Cerebellar cortex (tissue), 1 donor: ENCODE results near the gene NUDT3.
"Not testable (repeated sequence)": the region's sequence is repeated elsewhere in the genome, so short reads cannot be mapped to it uniquely, and the experiment has no call there.

Experiments used
- DNase-seq: peaks from one replicate; pipeline ENCODE4 v3.0.0-alpha.2; 2015; ENCODE audit warnings: low spot score

The NUDT3 gene

DNA sequence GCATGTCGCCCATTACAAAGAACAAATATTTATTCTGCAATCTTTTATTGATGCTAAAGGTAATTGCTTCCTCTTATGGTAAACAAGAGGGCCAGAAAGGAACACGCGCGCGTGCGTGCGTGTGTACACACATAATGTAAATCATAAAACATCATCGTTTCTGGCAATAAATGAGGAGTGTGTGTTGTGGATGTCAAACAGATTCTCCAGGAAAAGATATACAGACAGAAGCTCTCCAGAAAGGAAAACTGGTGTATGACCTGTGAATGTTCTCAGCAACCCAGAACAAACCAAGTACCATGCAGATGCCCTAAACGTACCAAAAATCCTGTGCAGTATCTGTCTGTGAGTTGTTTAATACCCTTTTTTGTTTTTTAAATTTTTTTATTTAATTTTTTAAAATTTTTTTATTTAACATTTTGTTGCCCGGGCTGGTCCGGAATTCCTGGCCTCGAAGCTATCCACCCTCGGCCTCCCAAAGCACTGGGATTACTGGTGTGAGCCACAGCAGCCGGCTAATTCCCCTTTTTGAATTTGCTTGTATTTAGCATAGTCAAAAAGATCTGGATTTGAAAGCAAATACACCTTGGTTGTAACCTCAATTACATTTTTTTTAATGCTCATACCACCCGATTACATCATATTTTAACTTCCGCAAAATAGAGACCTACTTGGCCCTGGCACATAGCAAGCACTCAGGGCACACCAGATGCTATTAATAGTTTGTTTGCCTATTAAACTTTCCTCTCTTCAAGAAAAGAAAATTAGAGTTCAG lies 909 bp upstream of the NUDT3 start:
- DNase-seq: no peak

DNA sequence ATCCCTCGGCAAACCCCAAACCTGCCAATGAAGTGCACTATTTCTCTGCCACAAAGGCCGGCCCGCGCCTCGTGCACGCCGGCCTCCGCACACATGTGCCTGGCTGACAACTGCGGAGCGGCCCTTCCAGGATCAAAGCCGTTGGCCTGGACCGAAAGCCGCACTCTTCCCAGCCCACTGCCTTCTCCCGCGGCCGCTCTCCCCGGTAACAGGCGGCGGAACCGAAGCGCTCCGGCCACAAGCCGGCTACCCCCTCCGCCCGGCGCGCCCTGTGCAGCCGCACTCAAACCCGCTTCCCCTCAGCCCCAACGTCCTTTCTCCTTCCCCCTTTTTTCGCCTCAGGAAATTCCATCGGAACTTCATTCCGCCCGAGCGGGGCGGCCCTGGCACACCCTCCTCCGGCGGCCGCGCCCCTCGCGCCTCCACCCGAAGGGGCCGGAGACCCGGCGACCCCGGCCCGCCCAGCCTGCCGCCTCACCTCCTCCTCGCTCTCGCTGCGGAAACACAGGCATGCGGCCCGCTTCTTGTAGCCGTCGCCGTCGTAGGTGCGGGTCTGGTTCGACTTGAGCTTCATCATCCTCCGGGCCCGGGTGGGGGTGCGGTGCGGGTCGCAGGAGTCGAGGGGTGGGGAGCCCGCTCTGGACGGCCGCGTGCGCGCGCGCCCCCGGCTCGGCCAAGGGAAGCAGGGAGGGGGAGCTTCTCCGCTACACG lies 528 bp downstream of the NUDT3 start:
- peak; percentile 66 for DNase-seq

- DNase-seq: no peak
Measured at GRCh38 chr6:34391473-34391785, 1.0 kb downstream of the NUDT3 start.

GRCh38 chr6:34390531-34391472 lies 1.7 kb downstream of the NUDT3 start:
- DNase-seq: peak; percentile 49

GRCh38 chr6:34389034-34389433 lies 3.4 kb downstream of the NUDT3 start:
- DNase-seq: no peak

- DNase-seq: no peak
Measured at GRCh38 chr6:34388421-34388820, 4.0 kb downstream of the NUDT3 start.

GRCh38 chr6:34386316-34387137 lies 5.9 kb downstream of the NUDT3 start:
- DNase-seq: no peak

- DNase-seq: no peak
Measured at GRCh38 chr6:34385793-34386195, 6.7 kb downstream of the NUDT3 start.

DNA sequence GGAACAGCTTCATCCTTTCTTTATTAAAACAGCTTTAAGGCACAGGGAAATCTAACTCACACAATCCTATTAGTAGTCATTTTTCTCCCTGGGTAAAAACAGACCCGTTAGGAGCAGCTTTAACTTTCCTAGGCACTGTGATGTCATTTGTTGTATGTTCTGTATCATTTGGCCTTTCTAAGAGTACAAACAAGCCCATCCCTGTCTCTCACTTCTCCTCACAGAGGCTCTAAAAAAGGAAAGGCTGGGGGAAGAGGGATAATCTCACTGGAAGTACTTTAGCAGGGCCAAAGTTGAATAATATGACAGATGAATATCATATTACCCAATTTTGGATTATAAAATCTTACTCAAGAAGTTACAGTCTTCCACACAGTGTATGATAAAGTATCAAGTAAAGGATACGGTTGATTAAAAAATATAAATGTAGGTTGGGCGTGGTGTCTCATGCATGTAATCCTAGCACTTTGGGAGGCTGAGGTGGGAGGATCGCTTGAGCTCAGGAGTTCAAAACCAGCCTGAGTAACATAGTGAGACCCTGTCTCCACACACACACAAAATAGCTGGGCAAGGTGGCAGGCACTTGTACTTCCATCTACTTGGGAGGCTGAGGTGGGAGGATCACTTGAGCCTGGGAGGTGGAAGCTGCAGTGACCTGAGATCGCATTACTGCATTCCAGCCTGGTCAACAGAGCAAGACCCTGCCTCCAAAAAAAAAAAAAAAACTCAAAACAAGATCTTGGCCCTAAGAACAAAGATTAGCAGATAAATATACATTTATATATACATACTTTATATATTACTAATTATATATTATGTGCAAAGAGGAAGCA lies 7.9 kb downstream of the NUDT3 start:
- no peak for DNase-seq

DNA sequence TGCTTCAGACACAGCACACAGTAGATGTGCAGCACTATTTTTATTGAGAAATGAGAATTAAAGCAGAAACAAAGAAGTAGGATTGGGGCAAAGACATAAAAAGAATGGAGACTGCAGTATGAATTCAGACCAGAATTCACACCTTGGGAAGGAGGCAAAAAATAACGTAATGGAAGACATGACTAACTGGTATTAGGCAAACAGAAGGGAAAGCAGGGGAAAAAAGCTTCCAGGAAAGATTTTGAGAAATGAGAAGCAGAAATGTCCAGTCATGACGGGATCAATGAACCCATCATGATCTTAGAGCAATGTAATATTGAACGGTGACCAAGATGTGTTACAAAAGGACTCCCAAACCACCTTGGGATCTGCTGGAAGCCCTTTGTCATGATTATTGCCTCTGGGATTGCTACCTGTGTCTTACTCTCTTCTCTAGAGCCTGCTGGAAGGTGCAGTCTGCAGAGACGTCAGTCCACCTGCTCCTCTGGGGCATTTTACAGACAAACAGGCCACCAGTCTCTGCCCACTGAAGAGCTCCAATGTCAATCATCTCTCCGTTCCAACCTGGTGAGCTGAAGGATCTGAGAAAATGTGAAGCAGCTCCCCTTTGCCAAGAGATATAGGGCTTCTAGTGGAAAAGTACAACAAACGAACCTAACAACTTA lies 8.7 kb downstream of the NUDT3 start:
- DNase-seq: no peak

GRCh38 chr6:34383161-34383631 lies 9.3 kb downstream of the NUDT3 start:
- no peak for DNase-seq

DNA sequence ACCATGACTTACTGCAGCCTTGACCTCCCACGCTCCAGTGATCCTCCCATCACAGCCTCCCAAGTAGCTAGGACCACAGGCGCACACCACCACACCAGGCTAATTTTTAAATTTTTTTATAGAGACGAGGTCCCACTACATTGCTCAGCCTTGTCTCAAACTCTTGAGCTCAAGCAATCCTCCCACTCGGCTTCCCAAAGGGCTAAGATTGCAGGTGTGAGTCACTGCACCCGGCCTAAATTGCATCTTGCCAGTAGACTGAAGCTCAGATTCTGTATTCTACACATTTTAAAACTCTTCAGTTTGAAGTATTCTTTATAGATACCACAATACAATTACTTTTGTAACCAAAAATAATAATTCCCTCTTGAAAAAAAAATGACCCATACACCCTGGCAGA lies 11.4 kb downstream of the NUDT3 start:
- no peak for DNase-seq

GRCh38 chr6:34378470-34378869 lies 14.0 kb downstream of the NUDT3 start:
- no peak for DNase-seq

DNA sequence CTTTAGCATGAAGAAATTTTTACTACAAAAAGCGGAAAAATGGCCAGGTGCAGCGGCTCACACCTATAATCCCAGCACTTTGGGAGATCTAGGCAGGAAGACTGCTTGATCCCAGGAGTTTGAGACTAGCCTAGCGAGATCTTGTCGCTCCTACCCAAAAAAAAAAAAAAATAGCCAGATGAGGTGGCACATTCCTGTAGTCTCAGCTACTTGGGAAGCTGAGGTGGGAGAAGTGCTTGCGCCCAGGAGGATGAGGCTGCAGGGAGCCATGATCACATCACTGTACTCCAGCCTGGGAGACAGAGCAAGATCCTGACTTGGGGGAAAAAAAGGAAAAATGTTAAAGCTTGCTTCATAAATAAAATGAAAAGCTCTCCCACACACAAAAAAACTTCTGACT lies 14.5 kb downstream of the NUDT3 start:
- no peak for DNase-seq

DNA sequence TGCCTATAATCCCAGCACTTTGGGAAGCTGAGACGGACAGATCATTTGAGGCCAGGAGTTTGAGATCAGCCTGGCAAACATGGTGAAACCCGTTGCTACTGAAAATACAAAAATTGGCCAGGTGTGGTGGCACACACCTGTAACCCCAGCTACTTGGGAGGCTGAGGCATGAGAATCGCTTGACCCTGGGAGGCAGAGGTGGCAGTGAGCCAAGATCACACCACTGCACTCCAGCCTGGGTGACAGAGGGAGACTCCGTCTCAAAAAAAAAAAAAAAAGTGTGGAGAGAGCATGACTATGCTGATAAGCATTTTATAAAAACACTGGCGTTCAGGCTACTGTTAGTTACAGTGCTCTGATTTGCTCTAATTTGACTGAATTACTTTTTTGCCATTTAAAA lies 14.9 kb downstream of the NUDT3 start:
- not testable (repeated sequence) for DNase-seq

- DNase-seq: no peak
Measured at GRCh38 chr6:34375833-34376232, 16.6 kb downstream of the NUDT3 start.

GRCh38 chr6:34374508-34374907 lies 18.0 kb downstream of the NUDT3 start:
- no peak for DNase-seq

DNA sequence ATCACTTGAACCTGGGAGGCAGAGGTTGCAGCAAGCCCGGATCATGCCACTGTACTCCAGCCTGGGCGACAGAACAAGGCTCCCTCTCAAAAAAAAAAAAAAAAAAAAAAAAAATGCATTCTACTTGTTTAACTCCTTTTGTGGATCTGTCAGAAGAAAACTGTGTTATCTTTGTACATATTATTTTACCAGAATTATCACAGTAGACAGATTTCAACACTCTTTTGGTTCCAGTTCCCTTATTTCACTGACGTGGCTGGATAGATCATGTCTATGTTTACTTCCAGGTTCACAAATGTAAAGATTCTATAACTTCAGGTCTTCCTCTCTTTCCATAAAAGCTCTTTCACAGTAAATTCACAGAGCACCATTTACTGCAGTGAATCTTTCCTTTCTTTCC lies 18.4 kb downstream of the NUDT3 start:
- DNase-seq: no peak

- DNase-seq: no peak
Measured at GRCh38 chr6:34373511-34373910, 19.0 kb downstream of the NUDT3 start.

DNA sequence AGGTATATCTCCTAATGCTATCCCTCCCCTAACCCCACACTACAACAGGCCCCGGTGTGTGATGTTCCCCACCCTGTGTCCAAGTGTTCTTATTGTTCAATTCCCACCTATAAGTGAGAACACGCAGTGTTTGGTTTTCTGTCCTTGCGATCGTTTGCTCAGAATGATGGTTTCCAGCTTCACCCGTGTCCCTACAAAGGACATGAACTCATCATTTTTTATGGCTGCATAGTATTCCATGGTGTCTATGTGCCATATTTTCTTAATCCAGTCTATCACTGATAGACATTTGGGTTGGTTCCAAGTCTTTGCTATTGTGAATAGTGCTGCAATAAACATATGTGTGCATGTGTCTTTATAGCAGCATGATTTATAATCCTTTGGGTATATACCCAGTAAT lies 20.6 kb downstream of the NUDT3 start:
- not testable (repeated sequence) for DNase-seq
